ENCODE measurements around the gene MUC13. TPM values are rescaled to one million over a fixed set of nuclear protein-coding genes. Genes with fewer than 3 reads are reported as not detected.
A peak's percentile ranks its signal among the peaks of the same experiment; 100 is the strongest.

MUC13 gene
- total RNA-seq, 3 donors from 2014 or later, result 445 to 923 (median 899) TPM

- no peaks in the 10 kb centered on the region for H3K36me3 ChIP-seq (ENCODE audit: low read depth)
- no peak for ATAC-seq
- DNase-seq, result no peak
- intact Hi-C loops (cut with DNase I, micrococcal nuclease), result no loop called here
- H3K4me3 ChIP-seq, result no peak overlapping the region
- no peak for TF ChIP-seq CTCF (IDR thresholded peaks at IDR 0.05)
- H3K9me3 ChIP-seq, result no peaks in the 10 kb centered on the region
- H3K4me1 ChIP-seq (ENCODE audit: low read depth), result peaks cover 1% of the 10 kb centered on the region
Observed at GRCh38 chr3:124883766-124884473, 50.6 kb downstream of the MUC13 start.

GRCh38 chr3:124882816-124883747 is 51.5 kb downstream of the MUC13 start:
- intact Hi-C loops (cut with DNase I, micrococcal nuclease), result no loop called here
- Histone ChIP-seq H3K4me3 (no peak overlapping the region), H3K9me3 (no peaks in the 10 kb centered on the region), H3K36me3 (ENCODE audit: low read depth) (no peaks in the 10 kb centered on the region), H3K4me1 (ENCODE audit: low read depth) (no peaks in the 10 kb centered on the region)
- ATAC-seq (no peak), DNase-seq (no peak)
- TF ChIP-seq CTCF (IDR thresholded peaks at IDR 0.05), result no peak

- H3K4me1 ChIP-seq (ENCODE audit: low read depth), result no peaks in the 10 kb centered on the region
- ATAC-seq (no peak), DNase-seq (no peak)
- TF ChIP-seq CTCF (IDR thresholded peaks at IDR 0.05), result no peak
- intact Hi-C loops (cut with DNase I, micrococcal nuclease), result no loop called here
- H3K36me3 ChIP-seq (ENCODE audit: low read depth), result no peaks in the 10 kb centered on the region
- no peaks in the 10 kb centered on the region for H3K9me3 ChIP-seq
- H3K4me3 ChIP-seq, result no peak overlapping the region
Observed at GRCh38 chr3:124881976-124882697, 52.4 kb downstream of the MUC13 start.

GRCh38 chr3:124879337-124879680 is 55.2 kb downstream of the MUC13 start:
- DNase-seq, result no peak
- no peak for ATAC-seq
- intact Hi-C loops (cut with DNase I, micrococcal nuclease), result no loop called here
- Histone ChIP-seq H3K4me1 (ENCODE audit: low read depth) (no peaks in the 10 kb centered on the region), H3K9me3 (no peaks in the 10 kb centered on the region), H3K4me3 (no peak overlapping the region), H3K36me3 (ENCODE audit: low read depth) (no peaks in the 10 kb centered on the region)
- no peak for TF ChIP-seq CTCF (IDR thresholded peaks at IDR 0.05)

- intact Hi-C loops (cut with DNase I, micrococcal nuclease), result no loop called here
- Histone ChIP-seq H3K4me3 (no peak overlapping the region), H3K9me3 (no peaks in the 10 kb centered on the region), H3K36me3 (ENCODE audit: low read depth) (no peaks in the 10 kb centered on the region), H3K4me1 (ENCODE audit: low read depth) (no peaks in the 10 kb centered on the region)
- ATAC-seq (peak; percentile 88), DNase-seq (peak in 1 of 3 donors; percentile 28)
- no peak for TF ChIP-seq CTCF (IDR thresholded peaks at IDR 0.05)
Observed at GRCh38 chr3:124878561-124879336, 55.8 kb downstream of the MUC13 start.
